ENCODE measurements around the gene PAOX. TPM values are rescaled to one million over a fixed set of nuclear protein-coding genes. Genes with fewer than 3 reads are reported as not detected.
A peak's percentile ranks its signal among the peaks of the same experiment; 100 is the strongest.

Gene PAOX
- total and polyA plus RNA-seq, 2 donors (not counting 1 experiment from before 2014, with no cell fraction given), result 2.4 to 9.2 TPM

DNA sequence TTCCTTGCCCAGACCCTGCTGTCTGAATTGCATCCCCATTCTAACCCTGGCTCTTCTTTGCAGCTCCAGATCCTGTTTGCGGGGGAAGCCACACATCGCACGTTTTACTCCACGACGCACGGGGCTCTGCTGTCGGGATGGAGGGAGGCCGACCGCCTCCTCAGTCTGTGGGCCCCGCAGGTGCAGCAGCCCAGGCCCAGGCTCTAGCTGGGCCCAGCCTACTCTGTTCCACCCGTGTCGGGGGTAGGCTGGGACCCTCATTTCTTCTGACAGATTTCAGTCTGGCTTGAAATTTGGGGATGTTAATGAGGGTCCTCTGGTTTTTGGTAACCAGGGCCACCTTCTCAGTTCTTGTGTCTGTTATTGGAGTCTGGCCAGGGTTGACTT is 12.2 kb downstream of the PAOX start:
- H3K9ac ChIP-seq (ENCODE audit: insufficient read depth, low read length), result no peak overlapping the region
- no peak overlapping the region for H3K27ac ChIP-seq (ENCODE audit: insufficient read depth, low read length)
- no peaks in the 10 kb centered on the region for H4K20me1 ChIP-seq (ENCODE audit: control insufficient read depth, extremely low read depth, insufficient read depth, low read length)
- H3K4me1 ChIP-seq (ENCODE audit: control insufficient read depth, extremely low read depth, insufficient read depth, low read length), result no peaks in the 10 kb centered on the region
- H3K79me2 ChIP-seq (ENCODE audit: control insufficient read depth, insufficient read depth, low read length), result peaks cover 19% of the 10 kb centered on the region
- no peak for DNase-seq (ENCODE audit: low read depth in 2 of 2)
- H3K27me3 ChIP-seq (ENCODE audit: control insufficient read depth, insufficient read depth, low read length), result no peaks in the 10 kb centered on the region
- H3K4me2 ChIP-seq (ENCODE audit: extremely low read depth, insufficient read depth, low read length), result no peak overlapping the region
- no peak for TF ChIP-seq EZH2 (IDR thresholded peaks at IDR 0.05; ENCODE audit: low read length, missing control alignments)
- TF ChIP-seq, protein P1, sequence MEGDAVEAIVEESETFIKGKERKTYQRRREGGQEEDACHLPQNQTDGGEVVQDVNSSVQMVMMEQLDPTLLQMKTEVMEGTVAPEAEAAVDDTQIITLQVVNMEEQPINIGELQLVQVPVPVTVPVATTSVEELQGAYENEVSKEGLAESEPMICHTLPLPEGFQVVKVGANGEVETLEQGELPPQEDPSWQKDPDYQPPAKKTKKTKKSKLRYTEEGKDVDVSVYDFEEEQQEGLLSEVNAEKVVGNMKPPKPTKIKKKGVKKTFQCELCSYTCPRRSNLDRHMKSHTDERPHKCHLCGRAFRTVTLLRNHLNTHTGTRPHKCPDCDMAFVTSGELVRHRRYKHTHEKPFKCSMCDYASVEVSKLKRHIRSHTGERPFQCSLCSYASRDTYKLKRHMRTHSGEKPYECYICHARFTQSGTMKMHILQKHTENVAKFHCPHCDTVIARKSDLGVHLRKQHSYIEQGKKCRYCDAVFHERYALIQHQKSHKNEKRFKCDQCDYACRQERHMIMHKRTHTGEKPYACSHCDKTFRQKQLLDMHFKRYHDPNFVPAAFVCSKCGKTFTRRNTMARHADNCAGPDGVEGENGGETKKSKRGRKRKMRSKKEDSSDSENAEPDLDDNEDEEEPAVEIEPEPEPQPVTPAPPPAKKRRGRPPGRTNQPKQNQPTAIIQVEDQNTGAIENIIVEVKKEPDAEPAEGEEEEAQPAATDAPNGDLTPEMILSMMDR (conservative IDR thresholded peaks at IDR 0.05 in 1 of 2, IDR thresholded peaks at IDR 0.05 in 1 of 2; ENCODE audit: low read depth in 1 of 2, low read length in 2 of 2), result no peak
- no peak overlapping the region for H2AFZ ChIP-seq (ENCODE audit: low read length)
- H3K9me3 ChIP-seq (ENCODE audit: control insufficient read depth, insufficient read depth, low read depth, low read length), result no peaks in the 10 kb centered on the region
- peaks cover 2% of the 10 kb centered on the region for H3K36me3 ChIP-seq (ENCODE audit: control insufficient read depth, insufficient read depth, low read length)
- no peak overlapping the region for H3K4me3 ChIP-seq (replicated peaks in 1 of 4; ENCODE audit: control extremely low read depth in 1 of 4, insufficient read depth in 1 of 4, low read depth in 3 of 4, low read length in 4 of 4)

DNA sequence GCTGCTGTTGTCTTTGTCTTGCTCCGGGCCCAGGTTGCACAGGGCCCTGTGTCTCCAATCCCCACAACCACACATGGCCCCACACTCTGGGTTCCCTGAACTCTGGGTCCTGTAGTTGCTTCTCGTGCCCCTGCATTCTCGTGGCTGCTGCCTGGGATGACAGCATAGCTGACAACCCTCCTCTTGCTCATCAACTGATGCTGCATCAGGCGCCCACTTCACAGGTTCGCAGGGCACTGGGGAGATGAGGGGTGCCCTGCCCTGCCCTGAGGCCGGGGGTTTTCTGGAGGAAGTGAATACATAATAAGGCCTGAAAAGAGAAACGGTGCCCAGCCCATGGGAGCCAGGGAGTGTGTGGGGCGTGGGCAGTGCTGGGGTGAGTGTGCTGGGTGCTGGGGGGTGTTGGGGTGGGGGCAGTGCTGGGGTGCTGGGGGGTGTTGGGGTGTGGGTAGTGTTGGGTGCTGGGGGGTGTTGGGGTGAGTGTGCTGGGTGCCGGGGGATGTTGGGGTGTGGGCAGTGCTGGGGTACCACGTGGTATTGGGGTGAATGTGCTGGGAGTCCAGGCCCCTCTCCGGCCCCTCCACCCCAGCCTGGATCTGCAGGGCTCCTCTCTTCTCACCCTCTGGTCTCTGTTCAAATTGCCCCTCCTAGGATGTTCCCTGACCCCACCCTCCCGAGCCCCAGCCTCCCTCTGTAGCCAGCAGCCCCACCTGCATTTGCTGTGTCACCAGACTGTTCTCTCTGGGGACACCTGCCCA is 12.9 kb downstream of the PAOX start:
- H3K9me3 ChIP-seq (ENCODE audit: control insufficient read depth, insufficient read depth, low read depth, low read length), result no peaks in the 10 kb centered on the region
- H3K36me3 ChIP-seq (ENCODE audit: control insufficient read depth, insufficient read depth, low read length), result peaks cover 3% of the 10 kb centered on the region
- H3K27ac ChIP-seq (ENCODE audit: insufficient read depth, low read length), result no peak overlapping the region
- no peaks in the 10 kb centered on the region for H3K27me3 ChIP-seq (ENCODE audit: control insufficient read depth, insufficient read depth, low read length)
- H3K4me1 ChIP-seq (ENCODE audit: control insufficient read depth, extremely low read depth, insufficient read depth, low read length), result no peaks in the 10 kb centered on the region
- no peak overlapping the region for H3K4me2 ChIP-seq (ENCODE audit: extremely low read depth, insufficient read depth, low read length)
- H4K20me1 ChIP-seq (ENCODE audit: control insufficient read depth, extremely low read depth, insufficient read depth, low read length), result no peaks in the 10 kb centered on the region
- H2AFZ ChIP-seq (ENCODE audit: low read length), result no peak overlapping the region
- no peak overlapping the region for H3K9ac ChIP-seq (ENCODE audit: insufficient read depth, low read length)
- DNase-seq (ENCODE audit: low read depth in 2 of 2), result no peak
- no peak overlapping the region for H3K4me3 ChIP-seq (replicated peaks in 1 of 4; ENCODE audit: control extremely low read depth in 1 of 4, insufficient read depth in 1 of 4, low read depth in 3 of 4, low read length in 4 of 4)
- TF ChIP-seq, protein P1 (conservative IDR thresholded peaks at IDR 0.05 in 1 of 2, IDR thresholded peaks at IDR 0.05 in 1 of 2; ENCODE audit: low read depth in 1 of 2, low read length in 2 of 2), result no peak
- no peak for TF ChIP-seq EZH2 (IDR thresholded peaks at IDR 0.05; ENCODE audit: low read length, missing control alignments)
- peaks cover 22% of the 10 kb centered on the region for H3K79me2 ChIP-seq (ENCODE audit: control insufficient read depth, insufficient read depth, low read length)

DNA sequence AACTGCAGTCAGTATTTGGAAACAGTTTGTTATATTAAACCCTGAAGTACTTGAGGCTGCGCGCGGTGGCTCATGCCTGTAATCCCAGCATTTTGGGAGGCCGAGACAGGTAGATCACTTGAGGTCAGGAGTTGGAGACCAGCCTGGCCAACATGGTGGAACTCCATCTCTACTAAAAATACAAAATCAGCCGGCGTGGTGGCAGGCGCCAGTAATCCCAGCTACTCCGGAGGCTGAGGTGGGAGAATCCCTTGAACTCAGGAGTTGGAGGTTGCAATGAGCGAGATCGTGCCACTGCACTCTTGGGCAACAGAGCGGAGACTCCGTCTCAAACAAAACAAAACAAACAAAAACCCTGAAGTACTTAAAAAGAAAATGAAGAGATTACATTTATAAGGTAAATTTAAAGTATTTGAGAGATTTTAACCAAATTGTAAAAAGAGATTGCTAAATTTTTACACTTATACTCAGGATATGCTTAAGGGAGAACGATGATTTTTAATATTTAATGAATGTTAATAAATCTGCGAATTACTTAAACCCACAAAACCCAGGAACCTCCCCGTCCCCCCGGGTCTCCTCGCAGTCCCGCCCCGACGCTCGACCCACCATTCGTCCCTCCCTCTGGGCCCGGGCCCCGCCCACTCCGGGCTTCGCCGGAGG is 14.5 kb downstream of the PAOX start:
- no peaks in the 10 kb centered on the region for H3K27me3 ChIP-seq (ENCODE audit: control insufficient read depth, insufficient read depth, low read length)
- peaks cover 30% of the 10 kb centered on the region for H3K79me2 ChIP-seq (ENCODE audit: control insufficient read depth, insufficient read depth, low read length)
- TF ChIP-seq EZH2 (IDR thresholded peaks at IDR 0.05; ENCODE audit: low read length, missing control alignments), result no peak
- TF ChIP-seq, protein P1 (conservative IDR thresholded peaks at IDR 0.05 in 1 of 2, IDR thresholded peaks at IDR 0.05 in 1 of 2; ENCODE audit: low read depth in 1 of 2, low read length in 2 of 2), result no peak
- no peaks in the 10 kb centered on the region for H3K9me3 ChIP-seq (ENCODE audit: control insufficient read depth, insufficient read depth, low read depth, low read length)
- no peak overlapping the region for H3K27ac ChIP-seq (ENCODE audit: insufficient read depth, low read length)
- H3K4me1 ChIP-seq (ENCODE audit: control insufficient read depth, extremely low read depth, insufficient read depth, low read length), result no peaks in the 10 kb centered on the region
- peak overlapping the region in 3 of 4 experiments; percentile 56 to 78 (median 71) for H3K4me3 ChIP-seq (replicated peaks in 1 of 4; ENCODE audit: control extremely low read depth in 1 of 4, insufficient read depth in 1 of 4, low read depth in 3 of 4, low read length in 4 of 4)
- DNase-seq (ENCODE audit: low read depth in 2 of 2), result no peak
- no peak overlapping the region for H3K9ac ChIP-seq (ENCODE audit: insufficient read depth, low read length)
- H2AFZ ChIP-seq (ENCODE audit: low read length), result peak overlapping the region; percentile 74
- peak overlapping the region; percentile 2 for H3K4me2 ChIP-seq (ENCODE audit: extremely low read depth, insufficient read depth, low read length)
- H3K36me3 ChIP-seq (ENCODE audit: control insufficient read depth, insufficient read depth, low read length), result peaks cover 5% of the 10 kb centered on the region
- H4K20me1 ChIP-seq (ENCODE audit: control insufficient read depth, extremely low read depth, insufficient read depth, low read length), result no peaks in the 10 kb centered on the region
